Endothelial cell of umbilical vein (primary cell): ENCODE data around the gene OGG1. TPM values are rescaled to one million over a fixed set of nuclear protein-coding genes. Genes with fewer than 3 reads are reported as not detected.

Source experiments
- BruUV-seq: library from RNA; stranded (reverse); fragments of 400-500 nt; replicated peaks from 2 replicates; lab custom pipeline; 2021; lab: Mats Ljungman, UMichigan
- CTCF ChIA-PET: fragments of 300-600, 350-600 bp; sonication (Branson Sonifier 250); formaldehyde crosslinking; loops from one replicate; lab custom pipeline; 2021; ENCODE audit warnings: antibody characterized with exemption, inconsistent platforms; lab: Charles Lee
- POLR2A ChIA-PET: fragments of 300-600, 350-600 bp; sonication (Branson Sonifier 250); formaldehyde crosslinking; loops from one replicate; lab custom pipeline; 2021; ENCODE audit warnings: antibody characterized with exemption, inconsistent platforms; lab: Charles Lee
- DNase-seq: peaks from one replicate; pipeline ENCODE4 v3.0.0-alpha.2; 2011; ENCODE audit warnings: low read depth, low spot score
- FAIRE-seq: peaks from 2 replicates; lab custom pipeline; 2011; peaks lifted over from hg19 to GRCh38; lab: Jason Lieb, UNC
- H2AFZ ChIP-seq: 2 replicates; pipeline ENCODE4 v1.6.0; 2012; ENCODE audit warnings: low read depth, low read length, control low read depth, inconsistent platforms
- H3K27ac ChIP-seq: 2 replicates; pipeline ENCODE4 v1.5.1; 2011; ENCODE audit warnings: low read depth, mild to moderate bottlenecking, control low read depth, low read length, moderate library complexity; ENCODE audit not compliant: insufficient read depth
- H3K27me3 ChIP-seq, 2 experiments: 2 replicates each; pipeline versions ENCODE4 v1.6.0 to v1.6.1; 2011; ENCODE audit warnings: low read length in 2 of 2, mixed read lengths in 1 of 2; ENCODE audit not compliant: control insufficient read depth in 2 of 2, insufficient read depth in 2 of 2
- H3K36me3 ChIP-seq, 2 experiments: 2 replicates in 1 of 2; 3 replicates in 1 of 2; pipeline ENCODE4 v1.5.1; 2011; ENCODE audit warnings: low read length in 2 of 2, mild to moderate bottlenecking in 1 of 2, moderate library complexity in 1 of 2; ENCODE audit not compliant: control insufficient read depth in 2 of 2, insufficient read depth in 2 of 2; ENCODE audit errors: extremely low read depth in 1 of 2
- H3K4me1 ChIP-seq: 3 replicates; pipeline ENCODE4 v1.5.1; 2011; ENCODE audit warnings: mild to moderate bottlenecking, low read length; ENCODE audit not compliant: control insufficient read depth, insufficient read depth; ENCODE audit errors: extremely low read depth
- H3K4me2 ChIP-seq: 2 replicates; pipeline ENCODE4 v1.6.1; 2011; ENCODE audit warnings: low read length, control low read depth, mixed read lengths; ENCODE audit not compliant: insufficient read depth
- H3K4me3 ChIP-seq, 3 experiments: fragments of 200-600 bp in 1 of 3; sonication (generic), shearing (Covaris generic) in 1 of 3; replicated peaks in 1 of 3; 2 replicates each; pipeline ENCODE4 v1.5.1; 2011 to 2016; ENCODE audit warnings: control low read depth in 3 of 3, low read length in 3 of 3, mild to moderate bottlenecking in 2 of 3, inconsistent platforms in 1 of 3, low read depth in 1 of 3, moderate library complexity in 1 of 3; ENCODE audit not compliant: insufficient read depth in 1 of 3
- H3K79me2 ChIP-seq: 2 replicates; pipeline ENCODE4 v1.6.0; 2012; ENCODE audit warnings: low read length, inconsistent platforms; ENCODE audit not compliant: control insufficient read depth, insufficient read depth
- H3K9ac ChIP-seq: replicated peaks from 2 replicates; pipeline ENCODE3; 2011; ENCODE audit warnings: low read length, control low read depth; ENCODE audit not compliant: insufficient read depth; ENCODE audit errors: extremely low read depth
- H3K9me1 ChIP-seq: replicated peaks from 3 replicates; pipeline ENCODE4 v1.6.0; 2011; ENCODE audit warnings: mild to moderate bottlenecking, low read length; ENCODE audit not compliant: control insufficient read depth, insufficient read depth; ENCODE audit errors: extremely low read depth
- H3K9me3 ChIP-seq: replicated peaks from 2 replicates; pipeline ENCODE4 v1.5.1; 2012; ENCODE audit warnings: low read length, inconsistent platforms; ENCODE audit not compliant: control insufficient read depth, insufficient read depth
- H4K20me1 ChIP-seq: replicated peaks from 2 replicates; pipeline ENCODE3; 2011; ENCODE audit warnings: mild to moderate bottlenecking, low read length; ENCODE audit not compliant: control insufficient read depth, insufficient read depth; ENCODE audit errors: extremely low read depth
- CTCF ChIP-seq, 2 donors: IDR thresholded peaks; 1 replicate in 1 of 2; 2 replicates in 1 of 2; pipeline ENCODE4 v1.5.1; 2011; ENCODE audit warnings: low read length in 2 of 2, mild to moderate bottlenecking in 2 of 2, moderate library complexity in 2 of 2, control low read depth in 1 of 2, inconsistent platforms in 1 of 2, low read depth in 1 of 2; ENCODE audit not compliant: insufficient read depth in 1 of 2; ENCODE audit errors: extremely low read depth in 1 of 2
- EZH2 ChIP-seq: IDR thresholded peaks from 2 replicates; pipeline ENCODE4 v1.6.1; 2012; ENCODE audit warnings: borderline replicate concordance, low read depth, mild to moderate bottlenecking, moderate library complexity, low read length, inconsistent platforms; ENCODE audit not compliant: severe bottlenecking
- FOS ChIP-seq: IDR thresholded peaks from 2 replicates; pipeline ENCODE4 v1.6.1; 2011; ENCODE audit warnings: mild to moderate bottlenecking, low read length, moderate library complexity, borderline replicate concordance; ENCODE audit not compliant: insufficient read depth
- GATA2 ChIP-seq: IDR thresholded peaks from 2 replicates; pipeline ENCODE4 v1.7.0; 2011; ENCODE audit warnings: low read depth, mild to moderate bottlenecking, moderate library complexity, mixed read lengths, low read length; ENCODE audit not compliant: insufficient read length, insufficient read depth
- JUN ChIP-seq: IDR thresholded peaks from 2 replicates; pipeline ENCODE4 v1.6.1; 2011; ENCODE audit warnings: borderline replicate concordance, low read depth; ENCODE audit not compliant: insufficient read length, insufficient read depth
- MAX ChIP-seq: IDR thresholded peaks from 2 replicates; pipeline ENCODE4 v1.6.1; 2011; ENCODE audit not compliant: insufficient read depth, insufficient read length
- MYC ChIP-seq: IDR thresholded peaks from one replicate; pipeline ENCODE4 v1.6.1; 2011; ENCODE audit warnings: mild to moderate bottlenecking, low read depth, low read length
- POLR2A ChIP-seq: IDR thresholded peaks from 2 replicates; pipeline ENCODE4 v1.6.1; 2012; ENCODE audit warnings: low read depth, mild to moderate bottlenecking, control low read depth, low read length
- POLR2AphosphoS5 ChIP-seq: IDR thresholded peaks from 2 replicates; pipeline ENCODE4 v1.6.1; 2012; ENCODE audit warnings: low read depth, mild to moderate bottlenecking, control low read depth, low read length, moderate library complexity; ENCODE audit not compliant: insufficient read depth
- dilution Hi-C: fragments of 300-500 bp; cut with MboI; formaldehyde crosslinking; loops from one replicate; pipeline ENCODE4 v1.15.0; 2019; ENCODE audit warnings: low sequenced_read_pairs; ENCODE audit not compliant: extremely low pct_ligation_motif_present
- intact Hi-C: fragments of 100-400 bp; cut with micrococcal nuclease; formaldehyde crosslinking; loops from one replicate; pipeline ENCODE4 v1.10.0; 2022
- polyA plus RNA-seq, 4 experiments: library from polyadenylated mRNA; depleted of rRNA in 3 of 4; stranded (reverse) in 3 of 4; unstranded in 1 of 4; fragments of >200 nt; gene quantifications; 2 replicates each; pipeline versions ENCODE4 v1.2.1 to v1.2.3, GENCODE V29; 2011 to 2012; ENCODE audit warnings: missing spikeins in 1 of 4
- total RNA-seq: library from RNA; stranded (reverse); gene quantifications from 2 replicates; pipeline ENCODE4 v1.2.3, GENCODE V29; 2021

Gene OGG1
- total and polyA plus RNA-seq, 2 donors (not counting 3 experiments of a cell fraction or from before 2014, with no cell fraction given), result 24.1 to 32.1 TPM

GRCh38 chr3:9784965-9785364 is 35.2 kb downstream of the OGG1 start:
- H4K20me1 ChIP-seq, result no peaks in the 10 kb centered on the region
- H3K27me3 ChIP-seq, result no peaks in the 10 kb centered on the region
- FAIRE-seq (no peak), DNase-seq (no peak)
- TF ChIP-seq EZH2, result no peak
- TF ChIP-seq JUN, result no peak
- TF ChIP-seq MYC, result no peak
- no peak for TF ChIP-seq POLR2A
- TF ChIP-seq FOS, result no peak
- TF ChIP-seq GATA2, result no peak
- no peak for TF ChIP-seq CTCF (IDR thresholded peaks at IDR 0.05; ENCODE audit: extremely low read depth in 1 of 2, insufficient read depth in 1 of 2, low read depth in 1 of 2, low read length in 2 of 2)
- no peak for TF ChIP-seq MAX
- TF ChIP-seq POLR2AphosphoS5, result no peak
- H3K27ac ChIP-seq, result no peak overlapping the region
- H3K36me3 ChIP-seq, result peaks cover 0 to 7% of the 10 kb centered on the region in 2 experiments
- no TSS peak for BruUV-seq
- H3K4me1 ChIP-seq, result no peaks in the 10 kb centered on the region
- ChIA-PET CTCF (no interaction called here), POLR2A (no interaction called here)
- H2AFZ ChIP-seq, result no peak overlapping the region
- H3K9ac ChIP-seq, result no peak overlapping the region
- H3K9me3 ChIP-seq, result no peaks in the 10 kb centered on the region
- H3K79me2 ChIP-seq, result no peaks in the 10 kb centered on the region
- intact Hi-C loops (no loop called here), dilution Hi-C loops (no loop called here)
- H3K9me1 ChIP-seq, result no peaks in the 10 kb centered on the region
- H3K4me3 ChIP-seq, result no peak overlapping the region
- no peak overlapping the region for H3K4me2 ChIP-seq
